Right hindlimb (tissue), 1 donor: Measurements from ENCODE around the gene IGSF8.

Source experiments
- DNase-seq: peaks from one replicate; pipeline ENCODE4 v3.0.0-alpha.2; 2018

IGSF8 gene, protein sequence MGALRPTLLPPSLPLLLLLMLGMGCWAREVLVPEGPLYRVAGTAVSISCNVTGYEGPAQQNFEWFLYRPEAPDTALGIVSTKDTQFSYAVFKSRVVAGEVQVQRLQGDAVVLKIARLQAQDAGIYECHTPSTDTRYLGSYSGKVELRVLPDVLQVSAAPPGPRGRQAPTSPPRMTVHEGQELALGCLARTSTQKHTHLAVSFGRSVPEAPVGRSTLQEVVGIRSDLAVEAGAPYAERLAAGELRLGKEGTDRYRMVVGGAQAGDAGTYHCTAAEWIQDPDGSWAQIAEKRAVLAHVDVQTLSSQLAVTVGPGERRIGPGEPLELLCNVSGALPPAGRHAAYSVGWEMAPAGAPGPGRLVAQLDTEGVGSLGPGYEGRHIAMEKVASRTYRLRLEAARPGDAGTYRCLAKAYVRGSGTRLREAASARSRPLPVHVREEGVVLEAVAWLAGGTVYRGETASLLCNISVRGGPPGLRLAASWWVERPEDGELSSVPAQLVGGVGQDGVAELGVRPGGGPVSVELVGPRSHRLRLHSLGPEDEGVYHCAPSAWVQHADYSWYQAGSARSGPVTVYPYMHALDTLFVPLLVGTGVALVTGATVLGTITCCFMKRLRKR

DNA sequence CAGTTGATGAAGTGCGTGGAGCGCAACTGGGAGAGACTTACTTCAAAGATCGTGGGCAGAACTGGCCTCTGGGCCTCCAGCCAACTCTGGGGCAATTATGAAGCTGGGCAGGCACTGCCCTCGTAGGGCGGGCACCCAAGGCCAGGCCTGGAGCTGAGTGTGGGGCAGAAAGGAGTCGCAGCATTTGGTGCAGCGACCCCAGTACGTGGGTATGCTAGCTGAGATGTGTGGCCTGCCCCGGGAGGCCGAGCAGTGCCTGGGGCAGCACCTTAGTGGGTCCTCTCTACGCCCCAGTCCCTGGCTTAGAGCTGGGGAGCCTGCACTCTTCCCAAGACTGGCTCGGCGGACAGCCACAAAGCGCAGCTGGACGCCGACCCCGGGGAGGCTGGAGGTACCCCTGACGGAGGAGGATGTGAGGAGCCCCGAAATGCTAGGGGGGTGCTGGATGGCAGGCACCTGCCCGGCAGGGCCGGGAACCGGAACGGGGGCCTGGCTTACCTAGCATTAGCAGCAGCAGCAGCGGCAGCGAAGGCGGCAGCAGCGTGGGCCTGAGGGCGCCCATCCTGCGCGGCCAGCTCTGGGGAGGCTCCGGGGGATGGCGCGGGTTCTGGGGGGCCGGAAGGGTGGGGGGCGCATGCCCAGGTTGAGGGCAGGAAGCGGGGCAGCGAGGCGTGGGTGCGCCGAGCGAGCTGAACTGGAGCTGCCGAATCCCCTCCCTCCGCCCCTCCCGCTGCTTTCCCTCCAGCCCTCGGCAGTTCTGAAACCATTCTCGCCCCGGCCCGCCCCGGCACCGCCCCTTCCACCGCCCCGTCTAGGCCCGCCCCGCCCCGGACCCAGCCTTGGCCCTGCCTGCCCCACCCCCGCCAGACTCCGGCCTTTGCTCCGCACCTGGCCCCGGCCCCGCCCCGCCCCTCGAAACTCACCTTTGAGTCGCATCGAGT, at the start of gene IGSF8:
Gene IGSF8, minus strand, starts transcription at position 709 of the 941 bp plus-strand sequence. Its CDS starts 147 bp downstream, at position 562.
- peak; percentile 93 for DNase-seq

GRCh38 chr1:160148121-160148520, 49.7 kb upstream of the IGSF8 start:
- no peak for DNase-seq

DNA sequence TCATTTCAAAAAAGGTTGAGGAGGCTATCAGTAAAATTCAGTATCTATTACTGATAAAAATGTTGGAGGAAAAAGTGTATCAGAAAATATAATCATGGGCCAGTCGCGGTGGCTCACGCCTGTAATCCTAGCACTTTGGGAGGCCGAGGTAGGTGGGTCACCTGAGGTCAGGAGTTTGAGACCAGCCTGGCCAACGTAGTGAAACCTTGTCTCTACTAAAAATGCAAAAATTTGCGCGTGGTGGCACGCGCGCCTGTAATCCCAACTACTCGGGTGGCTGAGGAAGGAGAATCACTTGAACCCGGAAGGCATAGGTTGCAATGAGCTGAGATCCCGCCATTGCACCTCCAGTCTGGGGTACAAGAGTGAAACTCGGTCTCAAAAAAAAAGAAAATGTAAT, 47.7 kb upstream of the IGSF8 start:
- DNase-seq = no peak

DNA sequence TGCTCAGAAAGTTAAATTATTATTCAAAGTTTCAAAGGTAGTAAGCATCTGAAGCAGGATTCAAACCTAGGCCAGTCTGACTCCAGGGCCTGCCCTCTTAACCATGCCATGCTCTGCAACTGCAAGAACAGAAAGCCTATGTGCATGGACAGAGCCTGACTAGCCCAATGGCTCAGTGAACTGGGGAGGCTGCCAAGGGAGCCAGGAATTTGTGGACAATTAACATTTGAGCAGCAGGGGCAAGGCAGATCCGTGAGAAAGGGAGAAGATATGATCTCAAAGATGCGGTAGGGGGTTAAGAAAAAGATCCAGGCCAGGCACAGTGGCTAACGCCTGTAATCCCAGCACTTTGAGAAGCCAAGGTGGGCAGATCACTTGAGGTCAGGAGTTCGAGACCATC, 46.5 kb upstream of the IGSF8 start:
- DNase-seq = no peak

- no peak for DNase-seq
Measured at GRCh38 chr1:160143695-160144094, 45.3 kb upstream of the IGSF8 start.

DNA sequence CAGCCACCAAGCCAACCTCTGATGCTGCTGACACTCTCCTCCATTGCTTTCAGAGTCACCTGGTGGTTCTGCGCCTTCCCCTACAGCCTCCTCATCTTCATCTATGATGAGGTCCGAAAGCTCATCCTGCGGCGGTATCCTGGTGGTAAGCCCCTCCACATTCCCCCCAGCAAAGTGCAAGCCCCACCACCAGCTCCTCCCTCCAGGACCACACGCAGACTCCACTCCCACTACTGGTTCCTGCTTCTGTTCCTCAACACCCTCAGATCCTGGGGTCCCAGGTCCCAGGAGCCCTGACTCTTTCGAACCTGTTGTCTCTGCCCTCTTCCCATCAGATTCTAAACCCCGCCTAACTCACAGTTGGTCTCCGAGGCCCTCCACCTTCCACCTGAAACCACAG, 41.4 kb upstream of the IGSF8 start:
- DNase-seq = no peak

- DNase-seq = no peak
Measured at GRCh38 chr1:160137216-160137862, 38.9 kb upstream of the IGSF8 start.

- no peak for DNase-seq
Measured at GRCh38 chr1:160136926-160137200, 38.4 kb upstream of the IGSF8 start.

DNA sequence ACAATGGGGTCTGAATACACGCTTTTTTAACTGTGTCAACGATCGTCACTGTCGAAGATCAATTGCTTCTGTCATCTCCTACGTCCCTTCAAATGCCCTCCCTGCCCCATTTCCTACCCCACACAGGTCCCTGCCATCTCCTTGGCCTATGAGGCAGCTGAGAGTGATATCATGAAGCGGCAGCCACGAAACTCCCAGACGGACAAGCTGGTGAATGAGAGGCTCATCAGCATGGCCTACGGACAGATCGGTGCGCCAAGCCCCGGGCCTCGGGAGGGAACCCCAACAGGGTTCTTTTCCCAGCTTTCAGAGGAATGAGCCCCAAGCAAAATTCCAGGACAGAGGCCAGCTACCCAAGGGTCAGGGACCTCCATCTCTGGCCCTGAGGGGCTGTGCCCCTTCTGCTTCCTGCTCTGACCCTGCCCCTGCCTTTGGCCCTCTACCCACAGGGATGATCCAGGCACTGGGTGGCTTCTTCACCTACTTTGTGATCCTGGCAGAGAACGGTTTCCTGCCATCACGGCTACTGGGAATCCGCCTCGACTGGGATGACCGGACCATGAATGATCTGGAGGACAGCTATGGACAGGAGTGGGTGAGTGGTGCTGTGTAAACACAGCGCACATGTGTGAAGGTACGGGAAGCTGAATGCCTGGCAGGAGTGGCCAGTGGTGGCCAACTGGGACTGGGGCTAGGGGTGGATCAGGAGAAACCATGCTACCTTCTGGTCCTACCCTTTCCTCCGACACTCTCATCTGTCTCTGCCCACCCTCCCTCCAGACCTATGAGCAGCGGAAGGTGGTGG, 37.9 kb upstream of the IGSF8 start:
- no peak for DNase-seq

- DNase-seq = no peak
Measured at GRCh38 chr1:160134791-160135572, 36.6 kb upstream of the IGSF8 start.

DNA sequence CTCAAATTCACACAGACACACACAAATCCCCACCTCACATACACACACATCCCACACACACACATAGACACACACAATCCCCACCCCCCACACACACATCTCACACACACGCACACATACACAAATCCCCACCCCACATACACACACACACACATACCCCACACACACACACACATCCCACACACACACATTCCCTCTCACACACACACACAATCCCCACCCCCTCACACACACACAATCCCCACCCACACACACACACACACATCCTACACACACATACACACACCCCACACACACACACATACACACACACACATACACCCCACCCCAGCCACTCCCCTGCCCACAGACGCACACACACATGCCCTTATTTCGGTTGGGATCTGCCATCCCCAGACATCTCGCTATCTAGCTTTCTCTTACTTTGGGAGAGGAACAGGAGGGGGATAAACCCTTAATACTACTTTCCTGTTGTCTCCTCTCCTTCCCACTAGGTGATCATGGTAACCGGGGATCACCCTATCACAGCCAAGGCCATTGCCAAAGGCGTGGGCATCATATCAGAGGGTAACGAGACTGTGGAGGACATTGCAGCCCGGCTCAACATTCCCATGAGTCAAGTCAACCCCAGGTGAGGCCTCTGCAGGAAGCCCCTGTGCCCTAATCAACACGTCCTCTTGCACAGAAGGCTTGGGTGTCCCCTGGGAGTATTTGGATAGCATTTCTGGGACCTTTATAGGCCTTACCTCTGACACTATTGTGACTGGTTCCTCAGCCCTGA, 35.8 kb upstream of the IGSF8 start:
- no peak for DNase-seq

DNA sequence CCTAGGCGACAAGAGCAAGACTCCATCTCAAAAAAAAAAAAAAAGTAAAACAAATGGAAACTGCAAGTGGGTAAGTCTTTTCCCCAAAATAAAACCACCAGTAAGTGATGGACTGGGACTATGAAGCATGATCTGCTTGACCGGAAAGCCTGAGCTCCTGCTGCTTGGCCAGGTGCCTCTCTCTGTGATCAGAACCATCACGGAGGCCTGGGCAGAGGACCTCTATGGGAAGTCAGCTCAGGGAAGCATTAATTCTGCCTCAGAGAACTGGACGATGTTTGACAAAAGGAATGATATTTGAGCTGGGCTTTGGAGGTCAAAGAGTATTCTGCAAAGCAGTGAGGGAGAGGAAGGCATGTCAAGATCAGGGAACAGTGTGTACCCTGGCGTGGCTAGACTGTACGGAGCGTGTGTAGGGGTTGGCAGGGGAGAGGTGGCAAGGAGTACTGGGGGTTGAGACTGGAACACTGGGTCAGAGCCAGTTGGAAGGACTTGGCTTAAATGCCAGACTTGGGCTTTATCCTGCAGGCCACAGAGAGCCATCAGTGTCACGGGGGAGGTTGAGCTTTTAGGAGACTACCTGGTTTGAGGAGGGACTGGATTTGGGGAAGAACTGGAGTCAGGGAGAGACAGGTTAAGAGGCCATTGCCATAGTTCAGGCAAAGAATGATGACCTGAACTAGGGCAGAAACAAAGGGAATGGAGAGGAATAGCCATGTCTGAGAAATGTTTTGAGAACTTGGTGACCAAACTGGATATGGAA, 33.6 kb upstream of the IGSF8 start:
- no peak for DNase-seq

GRCh38 chr1:160130939-160131338, 32.5 kb upstream of the IGSF8 start:
- no peak for DNase-seq

- no peak for DNase-seq
Measured at GRCh38 chr1:160130486-160130885, 32.1 kb upstream of the IGSF8 start.

- DNase-seq = no peak
Measured at GRCh38 chr1:160129966-160130365, 31.5 kb upstream of the IGSF8 start.

GRCh38 chr1:160129558-160129957, 31.1 kb upstream of the IGSF8 start:
- no peak for DNase-seq

- no peak for DNase-seq
Measured at GRCh38 chr1:160129046-160129445, 30.6 kb upstream of the IGSF8 start.

GRCh38 chr1:160128636-160129035, 30.2 kb upstream of the IGSF8 start:
- DNase-seq = no peak

DNA sequence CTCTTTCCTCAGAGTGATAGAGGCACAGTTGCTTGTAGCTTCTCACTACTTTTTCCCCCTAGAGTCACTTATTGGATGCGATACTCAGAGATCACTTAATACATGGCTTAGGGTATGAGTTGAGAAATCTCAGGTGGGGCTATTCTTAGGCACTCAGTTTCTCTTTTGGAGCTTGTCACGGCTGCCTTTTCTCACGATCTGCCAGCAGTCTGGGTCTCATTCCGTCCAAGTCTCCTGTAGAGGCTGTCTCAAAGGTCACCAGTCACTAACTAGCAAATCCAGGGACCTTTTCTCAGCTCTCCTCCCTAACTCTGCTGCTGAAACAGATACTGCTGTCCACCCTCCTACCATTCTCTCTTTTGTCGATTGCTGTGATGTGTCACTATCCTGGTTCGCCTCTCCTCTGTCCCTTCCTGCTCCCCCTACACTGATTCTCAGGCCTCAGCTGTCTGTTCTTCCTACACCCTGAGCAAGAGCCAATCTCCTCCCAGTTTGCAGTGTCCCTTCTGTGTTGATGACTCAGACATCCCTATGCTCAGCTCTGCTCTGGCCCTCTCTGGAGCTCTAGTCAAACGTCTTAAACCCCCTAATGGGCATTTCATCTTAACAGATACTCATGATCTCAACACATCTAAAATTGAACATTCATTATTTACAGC, 29.6 kb upstream of the IGSF8 start:
- no peak for DNase-seq
